Gastroesophageal sphincter (tissue), 4 donors: ENCODE results near the gene C1D. TPM values are rescaled to one million over a fixed set of nuclear protein-coding genes. Genes with fewer than 3 reads are reported as not detected.
"Not testable (repeated sequence)": the region's sequence is repeated elsewhere in the genome, so short reads cannot be mapped to it uniquely, and the experiment has no call there.

ENCODE experiments used
- ATAC-seq: fragments of 150-250 bp; one replicate; pipeline ENCODE4 v1.9.1; 2016; ENCODE audit warnings: mild to moderate bottlenecking, moderate library complexity
- H3K27ac ChIP-seq, 4 donors: fragments of 200-600 bp; sonication (generic) in 3 of 4; 1 replicate in 3 of 4; 2 replicates in 1 of 4; pipeline ENCODE4 v1.5.1; 2016 to 2019
- H3K27me3 ChIP-seq: fragments of 200-600 bp; sonication (generic); one replicate; pipeline ENCODE4 v1.5.1; 2019
- H3K36me3 ChIP-seq, 2 donors: fragments of 200-600 bp; sonication (generic); one replicate each; pipeline ENCODE4 v1.5.1; 2019; ENCODE audit warnings: control low read depth in 1 of 2
- H3K4me1 ChIP-seq, 3 donors: fragments of 200-600 bp; sonication (generic); 1 replicate in 2 of 3; 2 replicates in 1 of 3; pipeline ENCODE4 v1.5.1; 2016 to 2019; ENCODE audit warnings: control low read depth in 2 of 3
- H3K4me3 ChIP-seq, 2 donors: fragments of 200-600 bp; sonication (generic); one replicate each; pipeline ENCODE4 v1.5.1; 2019; ENCODE audit warnings: mild to moderate bottlenecking in 1 of 2, moderate library complexity in 1 of 2
- H3K9me3 ChIP-seq, 3 donors: fragments of 200-600 bp; sonication (generic); one replicate each; pipeline ENCODE4 v1.5.1; 2017 to 2019; ENCODE audit warnings: control low read depth in 2 of 3
- CTCF ChIP-seq, 4 experiments: fragments of 200-600 bp in 2 of 4; fragments of 450-650 bp in 2 of 4; sonication (generic) in 1 of 4; IDR thresholded peaks; one replicate each; pipeline ENCODE4 v1.5.1; 2017 to 2019; ENCODE audit warnings: antibody characterized with exemption in 4 of 4, mild to moderate bottlenecking in 2 of 4, moderate library complexity in 2 of 4
- EP300 ChIP-seq: sonication (generic); formaldehyde crosslinking; IDR thresholded peaks from one replicate; pipeline ENCODE4 v1.6.1; 2017; ENCODE audit warnings: antibody characterized with exemption, mild to moderate bottlenecking
- POLR2A ChIP-seq, 2 donors: fragments of 450-650 bp; IDR thresholded peaks; one replicate each; pipeline ENCODE4 v1.6.1; 2017; ENCODE audit warnings: antibody characterized with exemption in 2 of 2, mild to moderate bottlenecking in 2 of 2, moderate library complexity in 1 of 2
- POLR2AphosphoS5 ChIP-seq: sonication (generic); formaldehyde crosslinking; IDR thresholded peaks from one replicate; pipeline ENCODE4 v1.6.1; 2017; ENCODE audit warnings: antibody characterized with exemption
- WGBS, 2 donors: methylation state at CpG; one replicate each; pipeline ENCODE4 v1.1.5; 2018; ENCODE audit warnings: low coverage in 1 of 2; 5-methylcytosine and 5-hydroxymethylcytosine counted together
- total RNA-seq, 4 donors: library from RNA; depleted of rRNA; stranded (reverse); fragments of >200 nt; gene quantifications; one replicate each; pipeline ENCODE4 v1.1.0, GENCODE V29; 2016

Gene C1D
- total RNA-seq, 4 donors from 2014 or later = 23.4 to 66.5 (median 47.0) TPM

GRCh38 chr2:67994716-67995115 lies 68.1 kb downstream of the C1D start:
- ATAC-seq = no peak

GRCh38 chr2:67994069-67994468 lies 68.7 kb downstream of the C1D start:
- 85 to 100% methylated on average over 1 to 3 of the region's 3 CpGs for WGBS, 2 donors
- H3K4me1 ChIP-seq = not testable (repeated sequence)

More at GRCh38 chr2:67994716-67995115, 68.1 kb downstream of the C1D start:
- WGBS, 2 donors = no CpG with 5 or more reads among the region's 1 CpG
- no peaks in the 10 kb centered on the region for H3K4me1 ChIP-seq
- TF ChIP-seq CTCF (IDR thresholded peaks at IDR 0.05) = no peak
- TF ChIP-seq POLR2AphosphoS5 = no peak
- TF ChIP-seq EP300 = no peak
- TF ChIP-seq POLR2A (IDR thresholded peaks at IDR 0.05) = no peak
- no peaks in the 10 kb centered on the region for H3K9me3 ChIP-seq
- no peaks in the 10 kb centered on the region for H3K36me3 ChIP-seq
- H3K27me3 ChIP-seq = no peaks in the 10 kb centered on the region
- no peak overlapping the region for H3K27ac ChIP-seq
- H3K4me3 ChIP-seq = no peak overlapping the region

GRCh38 chr2:67993329-67993728 lies 69.5 kb downstream of the C1D start:
- ATAC-seq = no peak
- TF ChIP-seq CTCF (IDR thresholded peaks at IDR 0.05) (no peak), POLR2AphosphoS5 (no peak), EP300 (no peak), POLR2A (IDR thresholded peaks at IDR 0.05) (no peak)
- Histone ChIP-seq H3K27me3 (no peaks in the 10 kb centered on the region), H3K27ac (no peak overlapping the region), H3K4me3 (no peak overlapping the region), H3K4me1 (no peaks in the 10 kb centered on the region), H3K36me3 (no peaks in the 10 kb centered on the region), H3K9me3 (no peaks in the 10 kb centered on the region)
- WGBS, 2 donors = 87 to 91% methylated on average over 1 to 3 of the region's 3 CpGs

More at GRCh38 chr2:67994069-67994468, 68.7 kb downstream of the C1D start:
- H3K4me3 ChIP-seq, H3K36me3 ChIP-seq, H3K9me3 ChIP-seq, H3K27ac ChIP-seq, ATAC-seq, H3K27me3 ChIP-seq: not testable (repeated sequence)

GRCh38 chr2:67991456-67991855 lies 71.3 kb downstream of the C1D start:
- no peak overlapping the region for H3K27ac ChIP-seq
- H3K27me3 ChIP-seq = no peaks in the 10 kb centered on the region
- ATAC-seq = no peak
- H3K36me3 ChIP-seq = no peaks in the 10 kb centered on the region
- 65 to 92% methylated on average over 2 of the region's 2 CpGs for WGBS, 2 donors
- no peak overlapping the region for H3K4me3 ChIP-seq
- TF ChIP-seq POLR2AphosphoS5 (no peak), CTCF (IDR thresholded peaks at IDR 0.05) (no peak), EP300 (no peak), POLR2A (IDR thresholded peaks at IDR 0.05) (no peak)
- H3K4me1 ChIP-seq = peaks cover 0 to 12% (median 0%) of the 10 kb centered on the region in 3 donors
- H3K9me3 ChIP-seq = no peaks in the 10 kb centered on the region

Other genes with a start within 250 kb of the C1D start
- gene PNO1, start 94.9 kb upstream of the C1D start, total RNA-seq = 10 to 100 TPM; 11.7 to 25.3 (median 19.3) TPM
- 10 to 100 TPM; 23.8 to 31.6 (median 29.9) TPM for gene PPP3R1, start 189.5 kb upstream of the C1D start, total RNA-seq